Mesodermal cell (in vitro differentiated cells): ENCODE measurements around the gene DRC3.

Experiments used
- H3K27ac ChIP-seq: 2 replicates; pipeline ENCODE4 v1.7.0; 2013; ENCODE audit warnings: mild to moderate bottlenecking, low read depth, low read length, moderate library complexity; ENCODE audit not compliant: severe bottlenecking
- H3K36me3 ChIP-seq: 2 replicates; pipeline ENCODE4 v1.7.1; 2013; ENCODE audit warnings: mild to moderate bottlenecking, low read length, moderate library complexity; ENCODE audit not compliant: control insufficient read depth, insufficient read depth
- H3K4me1 ChIP-seq: one replicate; pipeline ENCODE4 v1.7.1; 2013; ENCODE audit warnings: mild to moderate bottlenecking, low read length; ENCODE audit not compliant: insufficient read depth, control insufficient read depth, poor library complexity, severe bottlenecking
- H3K4me3 ChIP-seq: 2 replicates; pipeline ENCODE4 v1.7.0; 2013; ENCODE audit warnings: low read length, control low read depth, mild to moderate bottlenecking; ENCODE audit not compliant: insufficient read depth, poor library complexity, severe bottlenecking; ENCODE audit errors: extremely low read depth
- H3K9me3 ChIP-seq: 2 replicates; pipeline ENCODE4 v1.7.1; 2013; ENCODE audit warnings: mild to moderate bottlenecking, low read length, moderate library complexity; ENCODE audit not compliant: control insufficient read depth
- WGBS, 2 experiments: methylation state at CpG; one replicate each; pipeline ENCODE4 v1.1.5; 2013; ENCODE audit warnings: missing lambda C conversion rate in 2 of 2; ENCODE audit not compliant: insufficient coverage in 2 of 2; 5-methylcytosine and 5-hydroxymethylcytosine counted together

Gene DRC3

GRCh38 chr17:18006495-18007239 is 34.0 kb downstream of the DRC3 start:
- H3K4me3 ChIP-seq: no peak overlapping the region
- peaks cover 11% of the 10 kb centered on the region for H3K36me3 ChIP-seq
- no peak overlapping the region for H3K27ac ChIP-seq
- H3K4me1 ChIP-seq: peaks cover 3% of the 10 kb centered on the region
- WGBS, 2 experiments: 88 to 91% methylated on average over 19 to 21 of the region's 31 CpGs
- H3K9me3 ChIP-seq: no peaks in the 10 kb centered on the region

- H3K4me3 ChIP-seq: no peak overlapping the region
- 93 to 100% methylated on average over 2 to 3 of the region's 5 CpGs for whole genome bisulfite sequencing, 2 experiments
- H3K36me3 ChIP-seq: peaks cover 11% of the 10 kb centered on the region
- no peaks in the 10 kb centered on the region for H3K9me3 ChIP-seq
- H3K4me1 ChIP-seq: peaks cover 3% of the 10 kb centered on the region
- H3K27ac ChIP-seq: no peak overlapping the region
These were observed 36.0 kb downstream of the DRC3 start for GRCh38 chr17:18008496-18009268.

GRCh38 chr17:18009609-18010420 is 37.2 kb downstream of the DRC3 start:
- Histone ChIP-seq H3K27ac (no peak overlapping the region), H3K4me1 (peaks cover 3% of the 10 kb centered on the region), H3K36me3 (peaks cover 11% of the 10 kb centered on the region), H3K9me3 (no peaks in the 10 kb centered on the region), H3K4me3 (no peak overlapping the region)
- WGBS, 2 experiments: 85 to 89% methylated on average over 6 to 8 of the region's 8 CpGs

GRCh38 chr17:18011286-18011685 is 38.6 kb downstream of the DRC3 start:
- Histone ChIP-seq H3K4me1 (peaks cover 3% of the 10 kb centered on the region), H3K9me3 (no peaks in the 10 kb centered on the region), H3K4me3 (no peak overlapping the region), H3K27ac (no peak overlapping the region), H3K36me3 (peaks cover 11% of the 10 kb centered on the region)
- 92 to 97% methylated on average over 5 of the region's 5 CpGs for WGBS, 2 experiments

- no peaks in the 10 kb centered on the region for H3K9me3 ChIP-seq
- 91 to 98% methylated on average over 6 of the region's 6 CpGs for WGBS, 2 experiments
- no peak overlapping the region for H3K4me3 ChIP-seq
- peaks cover 11% of the 10 kb centered on the region for H3K36me3 ChIP-seq
- H3K27ac ChIP-seq: no peak overlapping the region
- peaks cover 11% of the 10 kb centered on the region for H3K4me1 ChIP-seq
These were observed 41.3 kb downstream of the DRC3 start for GRCh38 chr17:18014006-18014405.

GRCh38 chr17:18015593-18015992 is 42.9 kb downstream of the DRC3 start:
- no peak overlapping the region for H3K4me3 ChIP-seq
- H3K9me3 ChIP-seq: no peaks in the 10 kb centered on the region
- H3K4me1 ChIP-seq: peaks cover 11% of the 10 kb centered on the region
- H3K27ac ChIP-seq: no peak overlapping the region
- 96 to 98% methylated on average over 4 to 5 of the region's 5 CpGs for WGBS, 2 experiments
- H3K36me3 ChIP-seq: peaks cover under 1% of the 10 kb centered on the region

- Histone ChIP-seq H3K9me3 (no peaks in the 10 kb centered on the region), H3K27ac (no peak overlapping the region), H3K4me3 (no peak overlapping the region), H3K4me1 (peaks cover 11% of the 10 kb centered on the region), H3K36me3 (peaks cover 5% of the 10 kb centered on the region)
- 96 to 100% methylated on average over 6 to 10 of the region's 12 CpGs for WGBS, 2 experiments
These were observed 43.8 kb downstream of the DRC3 start for GRCh38 chr17:18016426-18016825.

- no peak overlapping the region for H3K4me3 ChIP-seq
- peak overlapping the region; percentile 16 for H3K27ac ChIP-seq
- H3K4me1 ChIP-seq: peaks cover 11% of the 10 kb centered on the region
- 89 to 96% methylated on average over 3 of the region's 3 CpGs for WGBS, 2 experiments
- H3K9me3 ChIP-seq: no peaks in the 10 kb centered on the region
- peaks cover 10% of the 10 kb centered on the region for H3K36me3 ChIP-seq
These were observed 45.3 kb downstream of the DRC3 start for GRCh38 chr17:18017958-18018357.

GRCh38 chr17:18018411-18018921 is 45.8 kb downstream of the DRC3 start:
- Histone ChIP-seq H3K36me3 (peaks cover 10% of the 10 kb centered on the region), H3K9me3 (no peaks in the 10 kb centered on the region), H3K4me1 (peaks cover 11% of the 10 kb centered on the region), H3K27ac (no peak overlapping the region), H3K4me3 (no peak overlapping the region)
- WGBS, 2 experiments: 88 to 93% methylated on average over 13 to 15 of the region's 15 CpGs

- peaks cover 11% of the 10 kb centered on the region for H3K4me1 ChIP-seq
- no peak overlapping the region for H3K27ac ChIP-seq
- H3K36me3 ChIP-seq: peaks cover 10% of the 10 kb centered on the region
- no peaks in the 10 kb centered on the region for H3K9me3 ChIP-seq
- 86 to 100% methylated on average over 1 of the region's 2 CpGs for WGBS, 2 experiments
- no peak overlapping the region for H3K4me3 ChIP-seq
These were observed 47.1 kb downstream of the DRC3 start for GRCh38 chr17:18019838-18020154.
